Measurements from ENCODE around the gene TEX261.

TEX261 gene

GRCh38 chr2:70956141-70956540, 38.5 kb downstream of the TEX261 start:
- Histone ChIP-seq H4K91ac (ENCODE audit: low read length) (no peak overlapping the region), H3K27me3 (ENCODE audit: control insufficient read depth in 1 of 2, insufficient read depth in 1 of 2, low read length in 2 of 2) (peaks cover 23 to 32% of the 10 kb centered on the region in 2 experiments), H3K18ac (ENCODE audit: low read depth in 1 of 2, low read length in 2 of 2) (no peak overlapping the region), H3K4me2 (ENCODE audit: low read length, poor library complexity, severe bottlenecking) (no peak overlapping the region), H3K79me1 (replicated peaks; ENCODE audit: low read length, poor library complexity, severe bottlenecking) (no peaks in the 10 kb centered on the region), H3K36me3 (ENCODE audit: control insufficient read depth in 1 of 2, insufficient read depth in 2 of 2, low read depth in 1 of 2, low read length in 2 of 2) (no peaks in the 10 kb centered on the region), H2BK120ac (ENCODE audit: low read depth, low read length) (no peak overlapping the region), H3K23ac (ENCODE audit: low read length in 2 of 2) (no peak overlapping the region), H2BK12ac (ENCODE audit: low read length in 2 of 2) (no peak overlapping the region), H3K4me1 (ENCODE audit: control insufficient read depth, insufficient read depth, low read depth, low read length) (no peaks in the 10 kb centered on the region), H3K14ac (ENCODE audit: low read length in 2 of 2) (no peak overlapping the region), H2AFZ (ENCODE audit: low read depth, low read length) (no peak overlapping the region), H3K9ac (ENCODE audit: low read length) (no peak overlapping the region), H3K4ac (ENCODE audit: low read depth in 1 of 2, low read length in 2 of 2) (no peak overlapping the region), H3K4me3 (ENCODE audit: insufficient read depth in 1 of 2, low read depth in 1 of 2, low read length in 2 of 2) (no peak overlapping the region), H4K8ac (ENCODE audit: low read length) (no peak overlapping the region), H2AK5ac (ENCODE audit: low read length, severe bottlenecking) (no peak overlapping the region), H3K9me3 (ENCODE audit: control insufficient read depth, low read length) (no peaks in the 10 kb centered on the region), H3K27ac (ENCODE audit: low read length, poor library complexity, severe bottlenecking) (no peak overlapping the region), H2BK5ac (ENCODE audit: low read depth, low read length, poor library complexity, severe bottlenecking) (no peak overlapping the region), H2BK15ac (ENCODE audit: low read depth, poor library complexity, severe bottlenecking) (no peak overlapping the region)
- DNase-seq, result no peak
- 100% methylated on average over 1 of the region's 2 CpGs for WGBS

- no peaks in the 10 kb centered on the region for H3K36me3 ChIP-seq (ENCODE audit: control insufficient read depth in 1 of 2, insufficient read depth in 2 of 2, low read depth in 1 of 2, low read length in 2 of 2)
- no peak overlapping the region for H4K8ac ChIP-seq (ENCODE audit: low read length)
- no peak overlapping the region for H2AFZ ChIP-seq (ENCODE audit: low read depth, low read length)
- H2BK120ac ChIP-seq (ENCODE audit: low read depth, low read length), result no peak overlapping the region
- no peak overlapping the region for H3K9ac ChIP-seq (ENCODE audit: low read length)
- H2BK15ac ChIP-seq (ENCODE audit: low read depth, poor library complexity, severe bottlenecking), result no peak overlapping the region
- H3K79me1 ChIP-seq (replicated peaks; ENCODE audit: low read length, poor library complexity, severe bottlenecking), result no peaks in the 10 kb centered on the region
- H3K4me1 ChIP-seq (ENCODE audit: control insufficient read depth, insufficient read depth, low read depth, low read length), result no peaks in the 10 kb centered on the region
- no peak overlapping the region for H3K14ac ChIP-seq (ENCODE audit: low read length in 2 of 2)
- no peak overlapping the region for H4K91ac ChIP-seq (ENCODE audit: low read length)
- no peak overlapping the region for H3K27ac ChIP-seq (ENCODE audit: low read length, poor library complexity, severe bottlenecking)
- H3K4me2 ChIP-seq (ENCODE audit: low read length, poor library complexity, severe bottlenecking), result no peak overlapping the region
- no peak for DNase-seq
- H3K18ac ChIP-seq (ENCODE audit: low read depth in 1 of 2, low read length in 2 of 2), result no peak overlapping the region
- no peak overlapping the region for H2BK5ac ChIP-seq (ENCODE audit: low read depth, low read length, poor library complexity, severe bottlenecking)
- WGBS, result 77% methylated on average over 6 of the region's 7 CpGs
- H3K23ac ChIP-seq (ENCODE audit: low read length in 2 of 2), result no peak overlapping the region
- no peak overlapping the region for H2BK12ac ChIP-seq (ENCODE audit: low read length in 2 of 2)
- H3K9me3 ChIP-seq (ENCODE audit: control insufficient read depth, low read length), result no peaks in the 10 kb centered on the region
- H3K4me3 ChIP-seq (ENCODE audit: insufficient read depth in 1 of 2, low read depth in 1 of 2, low read length in 2 of 2), result no peak overlapping the region
- H3K4ac ChIP-seq (ENCODE audit: low read depth in 1 of 2, low read length in 2 of 2), result no peak overlapping the region
- no peak overlapping the region for H2AK5ac ChIP-seq (ENCODE audit: low read length, severe bottlenecking)
- peaks cover 20 to 29% of the 10 kb centered on the region in 2 experiments for H3K27me3 ChIP-seq (ENCODE audit: control insufficient read depth in 1 of 2, insufficient read depth in 1 of 2, low read length in 2 of 2)
Measured at GRCh38 chr2:70954886-70955285, 39.8 kb downstream of the TEX261 start.

GRCh38 chr2:70949086-70949485, 45.6 kb downstream of the TEX261 start:
- Histone ChIP-seq H3K9me3 (ENCODE audit: control insufficient read depth, low read length) (no peaks in the 10 kb centered on the region), H2BK15ac (ENCODE audit: low read depth, poor library complexity, severe bottlenecking) (no peak overlapping the region), H3K18ac (ENCODE audit: low read depth in 1 of 2, low read length in 2 of 2) (no peak overlapping the region), H3K4me2 (ENCODE audit: low read length, poor library complexity, severe bottlenecking) (no peak overlapping the region), H4K91ac (ENCODE audit: low read length) (no peak overlapping the region), H3K79me1 (replicated peaks; ENCODE audit: low read length, poor library complexity, severe bottlenecking) (no peaks in the 10 kb centered on the region), H2BK120ac (ENCODE audit: low read depth, low read length) (no peak overlapping the region), H2AFZ (ENCODE audit: low read depth, low read length) (no peak overlapping the region), H3K4me3 (ENCODE audit: insufficient read depth in 1 of 2, low read depth in 1 of 2, low read length in 2 of 2) (no peak overlapping the region), H3K9ac (ENCODE audit: low read length) (no peak overlapping the region), H3K14ac (ENCODE audit: low read length in 2 of 2) (no peak overlapping the region), H2BK12ac (ENCODE audit: low read length in 2 of 2) (no peak overlapping the region), H3K4ac (ENCODE audit: low read depth in 1 of 2, low read length in 2 of 2) (no peak overlapping the region), H4K8ac (ENCODE audit: low read length) (no peak overlapping the region), H3K23ac (ENCODE audit: low read length in 2 of 2) (no peak overlapping the region), H2AK5ac (ENCODE audit: low read length, severe bottlenecking) (no peak overlapping the region), H3K36me3 (ENCODE audit: control insufficient read depth in 1 of 2, insufficient read depth in 2 of 2, low read depth in 1 of 2, low read length in 2 of 2) (no peaks in the 10 kb centered on the region), H3K4me1 (ENCODE audit: control insufficient read depth, insufficient read depth, low read depth, low read length) (peaks cover 15% of the 10 kb centered on the region), H2BK5ac (ENCODE audit: low read depth, low read length, poor library complexity, severe bottlenecking) (no peak overlapping the region), H3K27me3 (ENCODE audit: control insufficient read depth in 1 of 2, insufficient read depth in 1 of 2, low read length in 2 of 2) (peaks cover 8 to 9% of the 10 kb centered on the region in 2 experiments), H3K27ac (ENCODE audit: low read length, poor library complexity, severe bottlenecking) (no peak overlapping the region)
- 77% methylated on average over 6 of the region's 11 CpGs for WGBS
- DNase-seq, result no peak

- Histone ChIP-seq H2BK15ac (ENCODE audit: low read depth, poor library complexity, severe bottlenecking) (no peak overlapping the region), H2AK5ac (ENCODE audit: low read length, severe bottlenecking) (no peak overlapping the region), H3K27ac (ENCODE audit: low read length, poor library complexity, severe bottlenecking) (no peak overlapping the region), H3K27me3 (ENCODE audit: control insufficient read depth in 1 of 2, insufficient read depth in 1 of 2, low read length in 2 of 2) (peaks cover 4 to 8% of the 10 kb centered on the region in 2 experiments), H2AFZ (ENCODE audit: low read depth, low read length) (peak overlapping the region; percentile 55), H3K4me2 (ENCODE audit: low read length, poor library complexity, severe bottlenecking) (peak overlapping the region; percentile 67), H2BK5ac (ENCODE audit: low read depth, low read length, poor library complexity, severe bottlenecking) (no peak overlapping the region), H3K4ac (ENCODE audit: low read depth in 1 of 2, low read length in 2 of 2) (no peak overlapping the region), H3K4me3 (ENCODE audit: insufficient read depth in 1 of 2, low read depth in 1 of 2, low read length in 2 of 2) (peak overlapping the region; percentile 15 to 70), H3K36me3 (ENCODE audit: control insufficient read depth in 1 of 2, insufficient read depth in 2 of 2, low read depth in 1 of 2, low read length in 2 of 2) (no peaks in the 10 kb centered on the region), H3K4me1 (ENCODE audit: control insufficient read depth, insufficient read depth, low read depth, low read length) (peaks cover 20% of the 10 kb centered on the region), H2BK12ac (ENCODE audit: low read length in 2 of 2) (no peak overlapping the region), H3K79me1 (replicated peaks; ENCODE audit: low read length, poor library complexity, severe bottlenecking) (no peaks in the 10 kb centered on the region), H3K9me3 (ENCODE audit: control insufficient read depth, low read length) (no peaks in the 10 kb centered on the region), H3K9ac (ENCODE audit: low read length) (peak overlapping the region; percentile 67), H3K14ac (ENCODE audit: low read length in 2 of 2) (no peak overlapping the region), H3K23ac (ENCODE audit: low read length in 2 of 2) (no peak overlapping the region), H4K8ac (ENCODE audit: low read length) (peak overlapping the region; percentile 28), H2BK120ac (ENCODE audit: low read depth, low read length) (no peak overlapping the region), H4K91ac (ENCODE audit: low read length) (no peak overlapping the region), H3K18ac (ENCODE audit: low read depth in 1 of 2, low read length in 2 of 2) (no peak overlapping the region)
- DNase-seq, result peak; percentile 76
- WGBS, result 13% methylated on average over 24 of the region's 27 CpGs
Measured at GRCh38 chr2:70948337-70949003, 46.2 kb downstream of the TEX261 start.

Measured in mesenchymal stem cell (in vitro differentiated cells and primary cell).